ENCODE measurements around the gene ABCA2. TPM values are rescaled to one million over a fixed set of nuclear protein-coding genes. Genes with fewer than 3 reads are reported as not detected.
A peak's percentile ranks its signal among the peaks of the same experiment; 100 is the strongest.

Gene ABCA2
- total RNA-seq, 6 experiments from 2014 or later, result 23.7 to 49.2 (median 34.2) TPM

DNA sequence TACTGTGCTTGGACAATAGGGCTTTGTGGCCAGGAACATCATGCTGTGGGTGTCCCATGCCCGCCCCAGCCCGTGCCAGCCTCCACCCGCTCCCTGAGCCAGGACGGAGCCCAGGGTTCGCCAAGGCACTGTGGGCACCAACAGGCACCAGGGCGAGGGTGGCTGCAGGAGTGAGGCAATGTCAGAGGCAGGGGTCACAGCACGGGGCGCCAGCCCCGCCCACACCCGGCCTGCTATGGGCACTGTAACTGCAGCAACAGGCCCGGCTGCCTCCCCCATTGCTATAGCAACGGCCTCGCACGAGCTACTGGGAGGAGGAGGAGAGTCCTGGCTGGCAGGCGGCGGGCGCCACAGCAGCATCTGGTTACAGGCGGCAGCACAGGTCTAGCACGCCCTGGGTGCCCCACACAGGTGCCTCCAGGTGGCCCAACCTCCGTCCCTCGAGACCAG lies 2.5 kb downstream of the ABCA2 start:
- H3K27me3 ChIP-seq, result no peaks in the 10 kb centered on the region
- no peaks in the 10 kb centered on the region for H3K9me3 ChIP-seq
- peak; percentile 19 to 48 (median 44) for ATAC-seq
- peak overlapping the region in 1 of 3 donors; percentile 37 for H3K27ac ChIP-seq
- no peak overlapping the region for H3K4me3 ChIP-seq
- peaks cover 0 to 2% (median 0%) of the 10 kb centered on the region in 4 donors for H3K36me3 ChIP-seq
- peak; percentile 90 to 96 (median 95) for DNase-seq
- TF ChIP-seq, protein P1, sequence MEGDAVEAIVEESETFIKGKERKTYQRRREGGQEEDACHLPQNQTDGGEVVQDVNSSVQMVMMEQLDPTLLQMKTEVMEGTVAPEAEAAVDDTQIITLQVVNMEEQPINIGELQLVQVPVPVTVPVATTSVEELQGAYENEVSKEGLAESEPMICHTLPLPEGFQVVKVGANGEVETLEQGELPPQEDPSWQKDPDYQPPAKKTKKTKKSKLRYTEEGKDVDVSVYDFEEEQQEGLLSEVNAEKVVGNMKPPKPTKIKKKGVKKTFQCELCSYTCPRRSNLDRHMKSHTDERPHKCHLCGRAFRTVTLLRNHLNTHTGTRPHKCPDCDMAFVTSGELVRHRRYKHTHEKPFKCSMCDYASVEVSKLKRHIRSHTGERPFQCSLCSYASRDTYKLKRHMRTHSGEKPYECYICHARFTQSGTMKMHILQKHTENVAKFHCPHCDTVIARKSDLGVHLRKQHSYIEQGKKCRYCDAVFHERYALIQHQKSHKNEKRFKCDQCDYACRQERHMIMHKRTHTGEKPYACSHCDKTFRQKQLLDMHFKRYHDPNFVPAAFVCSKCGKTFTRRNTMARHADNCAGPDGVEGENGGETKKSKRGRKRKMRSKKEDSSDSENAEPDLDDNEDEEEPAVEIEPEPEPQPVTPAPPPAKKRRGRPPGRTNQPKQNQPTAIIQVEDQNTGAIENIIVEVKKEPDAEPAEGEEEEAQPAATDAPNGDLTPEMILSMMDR (IDR thresholded peaks at IDR 0.05), result peak in 2 of 4 donors; percentile 18 to 27
- TF ChIP-seq POLR2A (IDR thresholded peaks at IDR 0.05), result no peak
- no CpG with 5 or more reads among the region's 21 CpGs for WGBS (ENCODE audit: insufficient coverage, low coverage, low lambda C conversion rate, missing lambda C conversion rate)
- intact Hi-C loops (cut with DNase I), result no loop called here
- peaks cover 0 to 61% (median 30%) of the 10 kb centered on the region in 4 donors for H3K4me1 ChIP-seq

DNA sequence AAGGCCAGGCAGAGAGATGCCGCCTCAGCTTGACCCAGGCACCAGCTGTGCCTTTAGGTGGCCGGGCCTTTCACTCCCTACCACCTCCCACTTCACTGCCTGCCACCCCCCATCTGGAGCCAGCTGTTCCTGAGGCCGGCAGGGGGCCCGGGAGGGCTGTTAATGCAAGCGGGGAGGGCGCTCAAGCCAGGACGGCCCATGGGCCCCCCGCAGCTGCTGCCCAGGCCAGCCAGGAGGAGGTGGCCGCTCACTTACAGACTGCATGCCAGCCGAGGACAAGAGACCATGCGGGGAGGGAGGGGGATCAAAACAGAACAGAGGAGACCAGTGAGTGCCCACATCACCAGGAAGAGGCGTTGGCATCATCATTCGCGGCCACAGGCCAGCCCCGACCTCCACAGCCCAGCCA lies 4.5 kb downstream of the ABCA2 start:
- DNase-seq (no peak), ATAC-seq (no peak)
- Histone ChIP-seq H3K4me1 (peaks cover 0 to 52% (median 24%) of the 10 kb centered on the region in 4 donors), H3K4me3 (no peak overlapping the region), H3K27me3 (no peaks in the 10 kb centered on the region), H3K36me3 (peaks cover 0 to 2% (median 0%) of the 10 kb centered on the region in 4 donors), H3K27ac (peak overlapping the region in 2 of 3 donors; percentile 2 to 78), H3K9me3 (no peaks in the 10 kb centered on the region)
- intact Hi-C loops (cut with DNase I), result no loop called here
- TF ChIP-seq, protein P1 (IDR thresholded peaks at IDR 0.05), result no peak
- no peak for TF ChIP-seq POLR2A (IDR thresholded peaks at IDR 0.05)
- 100% methylated on average over 1 of the region's 15 CpGs for WGBS (ENCODE audit: insufficient coverage, low coverage, low lambda C conversion rate, missing lambda C conversion rate)

DNA sequence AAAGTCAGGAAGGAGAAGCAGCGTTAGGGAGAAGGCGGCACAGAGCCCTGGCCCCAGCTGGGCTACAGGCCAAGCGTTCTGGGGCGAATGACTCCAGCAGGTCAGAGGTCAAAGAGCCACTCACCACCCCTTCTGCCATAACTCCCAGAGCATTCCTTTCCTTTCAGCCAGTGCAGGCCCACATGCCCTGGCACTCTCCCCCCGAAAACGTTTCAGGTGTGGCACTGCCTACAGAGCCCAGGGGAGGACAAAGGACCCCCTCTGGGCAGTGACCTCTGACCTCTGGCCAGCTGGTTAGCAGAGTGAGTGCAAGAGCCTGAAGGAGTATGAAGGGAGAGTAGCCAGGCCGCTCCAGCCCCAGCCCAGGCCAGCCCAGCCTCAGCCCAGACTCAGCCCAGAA lies 4.9 kb downstream of the ABCA2 start:
- Histone ChIP-seq H3K4me1 (peaks cover 0 to 49% (median 23%) of the 10 kb centered on the region in 4 donors), H3K9me3 (no peaks in the 10 kb centered on the region), H3K36me3 (peaks cover 0 to 2% (median 0%) of the 10 kb centered on the region in 4 donors), H3K27me3 (no peaks in the 10 kb centered on the region), H3K27ac (peak overlapping the region in 2 of 3 donors; percentile 2 to 78), H3K4me3 (no peak overlapping the region)
- DNase-seq (peak; percentile 71 to 85 (median 79)), ATAC-seq (peak; percentile 48 to 55 (median 54))
- intact Hi-C loops (cut with DNase I), result no loop called here
- no peak for TF ChIP-seq POLR2A (IDR thresholded peaks at IDR 0.05)
- TF ChIP-seq, protein P1 (IDR thresholded peaks at IDR 0.05), result no peak
- WGBS (ENCODE audit: insufficient coverage, low coverage, low lambda C conversion rate, missing lambda C conversion rate), result 27% methylated on average over 5 of the region's 7 CpGs

DNA sequence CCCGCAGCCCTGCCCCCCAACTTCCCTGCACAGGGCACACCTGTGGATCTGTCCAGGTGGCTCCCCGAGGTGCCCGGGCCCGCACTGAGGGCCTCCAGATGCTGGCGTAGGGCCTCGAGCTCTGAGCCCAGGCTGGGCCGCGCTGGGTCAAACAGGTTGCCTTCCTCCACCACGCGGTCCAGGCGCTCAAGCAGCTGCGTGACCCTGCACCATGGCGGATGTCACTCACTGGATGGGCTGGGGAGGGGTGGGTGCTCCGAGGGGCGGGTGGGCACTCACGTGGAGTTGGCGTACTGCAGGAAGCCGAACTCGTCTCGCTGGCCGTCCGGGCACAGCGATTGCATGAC lies 5.4 kb downstream of the ABCA2 start:
- no peaks in the 10 kb centered on the region for H3K9me3 ChIP-seq
- ATAC-seq (peak in 1 of 4 donors; percentile 2), DNase-seq (no peak)
- no peaks in the 10 kb centered on the region for H3K27me3 ChIP-seq
- H3K4me3 ChIP-seq, result no peak overlapping the region
- intact Hi-C loops (cut with DNase I), result no loop called here
- H3K36me3 ChIP-seq, result peaks cover 0 to 2% (median 0%) of the 10 kb centered on the region in 4 donors
- H3K27ac ChIP-seq, result peak overlapping the region in 2 of 3 donors; percentile 67 to 78
- TF ChIP-seq POLR2A (IDR thresholded peaks at IDR 0.05), result peak; percentile 12
- TF ChIP-seq, protein P1 (IDR thresholded peaks at IDR 0.05), result no peak
- peaks cover 0 to 49% (median 23%) of the 10 kb centered on the region in 4 donors for H3K4me1 ChIP-seq
- WGBS (ENCODE audit: insufficient coverage, low coverage, low lambda C conversion rate, missing lambda C conversion rate), result 62% methylated on average over 8 of the region's 23 CpGs
